Measurements from ENCODE around the gene AMOTL1.
"Not testable (repeated sequence)": the region's sequence is repeated elsewhere in the genome, so short reads cannot be mapped to it uniquely, and the experiment has no call there.

AMOTL1 gene

DNA sequence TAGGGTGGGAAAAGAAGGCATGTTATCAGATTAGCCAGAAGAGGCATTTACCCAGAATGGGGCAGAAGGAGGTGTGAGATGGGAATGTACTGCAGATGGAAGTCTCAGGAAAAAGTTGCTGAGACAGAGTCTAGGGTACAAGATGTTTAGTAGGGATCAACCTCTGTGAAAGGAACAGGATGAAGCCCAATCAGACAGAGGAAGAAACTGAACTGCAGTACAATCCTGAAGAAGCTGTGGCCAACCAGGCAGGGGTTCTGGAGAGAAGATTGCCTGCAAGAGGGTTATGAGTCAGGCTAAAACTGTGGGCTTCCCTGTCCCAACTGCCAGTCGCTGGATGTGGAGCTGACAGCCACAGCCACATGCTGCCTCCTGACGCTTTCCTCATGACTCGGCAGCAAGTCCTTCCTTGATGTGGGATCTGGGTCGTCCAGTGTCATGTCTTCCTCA, 141.2 kb downstream of the AMOTL1 start:
- H3K9ac ChIP-seq (ENCODE audit: low read length), result no peak overlapping the region
- no peak overlapping the region for H3K27ac ChIP-seq (ENCODE audit: low read depth, low read length)
- H3K27me3 ChIP-seq (ENCODE audit: control insufficient read depth, insufficient read depth, low read length), result no peaks in the 10 kb centered on the region
- no peaks in the 10 kb centered on the region for H3K4me1 ChIP-seq (ENCODE audit: control insufficient read depth, insufficient read depth, low read length)
- no peak overlapping the region for H3K4me3 ChIP-seq (ENCODE audit: low read length)
- no peaks in the 10 kb centered on the region for H3K36me3 ChIP-seq (ENCODE audit: control insufficient read depth, insufficient read depth, low read length)

- Histone ChIP-seq H3K27me3 (ENCODE audit: control insufficient read depth, insufficient read depth, low read length) (no peaks in the 10 kb centered on the region), H3K4me1 (ENCODE audit: control insufficient read depth, insufficient read depth, low read length) (no peaks in the 10 kb centered on the region), H3K36me3 (ENCODE audit: control insufficient read depth, insufficient read depth, low read length) (no peaks in the 10 kb centered on the region), H3K4me3 (ENCODE audit: low read length) (no peak overlapping the region), H3K9ac (ENCODE audit: low read length) (no peak overlapping the region), H3K27ac (ENCODE audit: low read depth, low read length) (no peak overlapping the region)
These were observed 142.1 kb downstream of the AMOTL1 start for GRCh38 chr11:94910270-94910669.

- no peaks in the 10 kb centered on the region for H3K4me1 ChIP-seq (ENCODE audit: control insufficient read depth, insufficient read depth, low read length)
- H3K36me3 ChIP-seq (ENCODE audit: control insufficient read depth, insufficient read depth, low read length), result no peaks in the 10 kb centered on the region
- H3K4me3 ChIP-seq (ENCODE audit: low read length), result no peak overlapping the region
- H3K27ac ChIP-seq (ENCODE audit: low read depth, low read length), result no peak overlapping the region
- H3K27me3 ChIP-seq (ENCODE audit: control insufficient read depth, insufficient read depth, low read length), result no peaks in the 10 kb centered on the region
- no peak overlapping the region for H3K9ac ChIP-seq (ENCODE audit: low read length)
These were observed 142.6 kb downstream of the AMOTL1 start for GRCh38 chr11:94910779-94911178.

DNA sequence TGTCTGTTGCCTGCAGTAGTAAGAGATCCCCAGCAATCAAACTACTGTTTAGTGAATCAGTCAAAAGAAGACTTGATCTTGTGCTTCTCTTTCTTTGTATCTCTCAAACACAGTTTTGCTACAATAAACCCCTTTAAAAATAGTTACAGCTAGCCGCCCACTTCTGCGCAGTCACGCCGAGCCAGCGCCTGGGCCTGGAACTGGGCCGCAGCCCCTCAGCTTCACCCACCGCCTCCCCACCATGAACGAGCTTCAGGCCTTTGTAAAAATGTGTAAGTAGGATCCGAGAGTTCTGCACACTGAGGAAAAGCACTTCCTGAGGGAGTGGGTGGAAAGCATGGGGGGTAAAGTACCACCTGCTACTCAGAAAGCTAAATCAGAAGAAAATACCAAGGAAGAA, 144.7 kb downstream of the AMOTL1 start:
- Histone ChIP-seq H3K4me1 (ENCODE audit: control insufficient read depth, insufficient read depth, low read length) (no peaks in the 10 kb centered on the region), H3K36me3 (ENCODE audit: control insufficient read depth, insufficient read depth, low read length) (no peaks in the 10 kb centered on the region), H3K9ac (ENCODE audit: low read length) (no peak overlapping the region), H3K27ac (ENCODE audit: low read depth, low read length) (no peak overlapping the region), H3K27me3 (ENCODE audit: control insufficient read depth, insufficient read depth, low read length) (no peaks in the 10 kb centered on the region), H3K4me3 (ENCODE audit: low read length) (no peak overlapping the region)

GRCh38 chr11:94913718-94914394, 145.7 kb downstream of the AMOTL1 start:
- H3K36me3 ChIP-seq (ENCODE audit: control insufficient read depth, insufficient read depth, low read length); H3K9ac ChIP-seq (ENCODE audit: low read length); H3K27ac ChIP-seq (ENCODE audit: low read depth, low read length); H3K27me3 ChIP-seq (ENCODE audit: control insufficient read depth, insufficient read depth, low read length); H3K4me3 ChIP-seq (ENCODE audit: low read length); H3K4me1 ChIP-seq (ENCODE audit: control insufficient read depth, insufficient read depth, low read length): not testable (repeated sequence)

DNA sequence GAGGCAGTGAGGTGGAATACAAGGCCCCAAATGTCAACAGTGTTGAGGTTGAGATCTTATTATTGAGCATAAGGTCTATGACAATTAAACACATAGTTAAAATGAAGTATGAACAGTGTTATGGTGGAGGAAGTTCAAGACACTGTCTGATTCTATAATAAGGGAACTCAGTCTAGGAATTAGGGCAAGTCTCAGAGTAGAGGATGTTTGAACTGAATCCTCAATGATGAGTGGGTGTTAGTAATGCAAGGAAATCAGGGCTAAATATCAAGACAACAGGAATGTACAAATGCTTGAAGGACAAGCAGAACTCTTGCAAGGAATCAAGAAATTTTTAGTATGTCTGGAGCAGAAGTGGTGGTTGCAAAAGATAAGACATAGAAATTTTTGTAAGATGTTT, 152.2 kb downstream of the AMOTL1 start:
- H3K27me3 ChIP-seq (ENCODE audit: control insufficient read depth, insufficient read depth, low read length), result no peaks in the 10 kb centered on the region
- H3K4me3 ChIP-seq (ENCODE audit: low read length), result no peak overlapping the region
- no peak overlapping the region for H3K27ac ChIP-seq (ENCODE audit: low read depth, low read length)
- H3K4me1 ChIP-seq (ENCODE audit: control insufficient read depth, insufficient read depth, low read length), result no peaks in the 10 kb centered on the region
- no peaks in the 10 kb centered on the region for H3K36me3 ChIP-seq (ENCODE audit: control insufficient read depth, insufficient read depth, low read length)
- H3K9ac ChIP-seq (ENCODE audit: low read length), result no peak overlapping the region

- H3K27ac ChIP-seq (ENCODE audit: low read depth, low read length), result no peak overlapping the region
- no peak overlapping the region for H3K9ac ChIP-seq (ENCODE audit: low read length)
- H3K36me3 ChIP-seq (ENCODE audit: control insufficient read depth, insufficient read depth, low read length), result no peaks in the 10 kb centered on the region
- no peaks in the 10 kb centered on the region for H3K27me3 ChIP-seq (ENCODE audit: control insufficient read depth, insufficient read depth, low read length)
- H3K4me1 ChIP-seq (ENCODE audit: control insufficient read depth, insufficient read depth, low read length), result peaks cover 10% of the 10 kb centered on the region
- H3K4me3 ChIP-seq (ENCODE audit: low read length), result no peak overlapping the region
These were observed 154.3 kb downstream of the AMOTL1 start for GRCh38 chr11:94922321-94923003.

GRCh38 chr11:94923004-94923334, 154.8 kb downstream of the AMOTL1 start:
- H3K9ac ChIP-seq (ENCODE audit: low read length), result no peak overlapping the region
- H3K27me3 ChIP-seq (ENCODE audit: control insufficient read depth, insufficient read depth, low read length), result no peaks in the 10 kb centered on the region
- H3K4me3 ChIP-seq (ENCODE audit: low read length), result no peak overlapping the region
- H3K36me3 ChIP-seq (ENCODE audit: control insufficient read depth, insufficient read depth, low read length), result no peaks in the 10 kb centered on the region
- peaks cover 15% of the 10 kb centered on the region for H3K4me1 ChIP-seq (ENCODE audit: control insufficient read depth, insufficient read depth, low read length)
- H3K27ac ChIP-seq (ENCODE audit: low read depth, low read length), result no peak overlapping the region

DNA sequence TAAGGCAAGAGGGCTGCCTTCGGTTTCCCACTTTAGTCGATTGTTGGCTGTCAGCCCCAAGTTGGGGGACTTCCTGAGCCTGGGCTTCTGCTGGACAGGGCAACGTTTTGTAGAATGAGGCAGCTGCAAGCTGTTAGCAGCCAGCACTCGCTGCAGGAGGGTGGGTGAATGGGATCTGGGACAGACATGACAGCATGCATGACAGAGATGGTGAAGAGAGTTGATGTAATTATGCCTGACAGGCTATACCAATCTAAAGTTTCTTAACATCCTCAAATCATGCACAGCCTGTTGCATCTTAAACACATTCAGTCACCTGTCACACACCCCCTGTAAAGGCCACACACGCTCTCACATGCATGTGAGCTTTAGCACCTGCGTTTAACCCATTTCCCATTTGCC, 156.0 kb downstream of the AMOTL1 start:
- Histone ChIP-seq H3K36me3 (ENCODE audit: control insufficient read depth, insufficient read depth, low read length) (no peaks in the 10 kb centered on the region), H3K4me1 (ENCODE audit: control insufficient read depth, insufficient read depth, low read length) (peaks cover 15% of the 10 kb centered on the region), H3K27ac (ENCODE audit: low read depth, low read length) (no peak overlapping the region)

DNA sequence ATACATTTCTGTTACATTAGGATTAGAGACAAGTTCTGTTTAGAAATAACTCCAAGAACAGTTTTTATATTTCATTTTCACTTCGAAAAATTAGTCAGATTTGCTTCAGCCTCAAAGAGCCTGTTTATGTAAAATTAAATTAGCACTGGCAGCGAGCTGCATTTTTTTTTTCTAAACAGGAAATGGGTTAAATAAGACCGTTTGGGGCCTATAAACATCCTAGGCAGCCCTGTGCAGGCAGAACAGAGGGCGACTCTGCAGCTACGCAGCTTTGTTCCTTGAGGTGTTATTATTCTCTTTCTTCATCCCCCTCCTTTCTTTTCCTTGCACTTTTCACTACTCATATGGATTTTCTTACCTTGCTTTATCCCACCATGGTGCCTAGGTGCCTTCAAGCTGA, 156.5 kb downstream of the AMOTL1 start:
- Histone ChIP-seq H3K27me3 (ENCODE audit: control insufficient read depth, insufficient read depth, low read length) (no peaks in the 10 kb centered on the region), H3K27ac (ENCODE audit: low read depth, low read length) (no peak overlapping the region), H3K36me3 (ENCODE audit: control insufficient read depth, insufficient read depth, low read length) (no peaks in the 10 kb centered on the region), H3K4me3 (ENCODE audit: low read length) (no peak overlapping the region), H3K4me1 (ENCODE audit: control insufficient read depth, insufficient read depth, low read length) (peaks cover 15% of the 10 kb centered on the region), H3K9ac (ENCODE audit: low read length) (no peak overlapping the region)

More for the DNA sequence above, 156.0 kb downstream of the AMOTL1 start:
- Histone ChIP-seq H3K4me3 (ENCODE audit: low read length) (no peak overlapping the region), H3K9ac (ENCODE audit: low read length) (no peak overlapping the region), H3K27me3 (ENCODE audit: control insufficient read depth, insufficient read depth, low read length) (no peaks in the 10 kb centered on the region)

DNA sequence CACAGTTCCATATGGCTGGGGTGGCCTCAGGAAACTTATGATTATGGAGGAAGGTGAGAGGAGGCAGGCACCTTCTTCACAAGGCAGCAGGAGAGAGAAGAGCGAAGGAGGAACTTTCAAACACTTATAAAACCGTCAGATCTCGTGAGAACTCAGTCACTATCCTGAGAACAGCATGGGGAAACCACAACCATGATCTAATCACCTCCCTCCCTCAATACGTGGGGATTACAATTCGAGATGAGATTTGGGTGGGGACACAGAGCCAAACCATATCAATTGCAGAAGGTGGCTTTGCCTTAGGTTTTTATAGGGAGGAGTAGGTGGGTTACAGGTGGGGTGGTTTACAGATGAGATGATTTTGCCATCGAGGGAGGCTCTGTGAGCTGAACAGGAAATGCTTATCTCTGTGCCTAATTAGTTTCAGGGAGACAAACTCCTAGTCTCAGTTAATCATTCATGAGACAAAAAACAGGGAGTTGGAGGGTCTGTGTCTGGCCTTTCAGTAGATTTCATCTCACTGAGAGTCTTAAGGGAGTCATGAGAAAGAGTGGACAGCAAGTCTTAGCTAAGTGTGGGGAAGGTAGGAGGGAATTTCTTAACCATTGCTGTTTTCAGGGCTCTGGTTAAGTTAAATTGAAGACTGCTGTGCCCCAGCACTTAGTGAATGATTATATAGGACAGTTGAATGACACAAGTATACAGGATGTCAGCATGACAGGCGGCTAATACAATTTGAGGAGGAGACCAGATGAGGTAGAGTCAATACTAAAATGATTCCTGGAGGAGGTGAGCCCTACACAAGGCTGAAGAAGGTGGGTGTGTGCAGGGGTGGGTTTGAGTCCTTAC, 157.5 kb downstream of the AMOTL1 start:
- H3K4me1 ChIP-seq (ENCODE audit: control insufficient read depth, insufficient read depth, low read length), result peaks cover 15% of the 10 kb centered on the region
- H3K9ac ChIP-seq (ENCODE audit: low read length), result no peak overlapping the region
- no peak overlapping the region for H3K4me3 ChIP-seq (ENCODE audit: low read length)
- no peaks in the 10 kb centered on the region for H3K27me3 ChIP-seq (ENCODE audit: control insufficient read depth, insufficient read depth, low read length)
- H3K36me3 ChIP-seq (ENCODE audit: control insufficient read depth, insufficient read depth, low read length), result no peaks in the 10 kb centered on the region
- no peak overlapping the region for H3K27ac ChIP-seq (ENCODE audit: low read depth, low read length)

DNA sequence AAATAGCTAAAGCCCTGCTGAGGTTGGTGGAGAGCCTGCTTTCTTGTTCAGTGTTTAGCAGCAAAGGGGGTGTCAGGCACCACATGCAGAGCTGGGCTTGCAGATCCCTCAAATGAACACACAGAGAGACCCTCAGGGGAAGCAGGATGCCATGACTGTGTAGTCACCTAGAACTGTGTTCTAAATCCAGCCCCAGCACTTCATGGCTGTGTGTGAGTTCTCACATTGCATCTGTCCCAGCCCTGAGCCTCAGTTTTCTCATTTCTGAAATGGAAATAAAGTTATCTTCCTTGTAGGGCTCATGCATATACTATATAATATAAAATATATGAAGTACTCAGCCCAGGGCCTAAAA, 158.1 kb downstream of the AMOTL1 start:
- Histone ChIP-seq H3K4me3 (ENCODE audit: low read length) (no peak overlapping the region), H3K36me3 (ENCODE audit: control insufficient read depth, insufficient read depth, low read length) (no peaks in the 10 kb centered on the region), H3K27ac (ENCODE audit: low read depth, low read length) (no peak overlapping the region), H3K9ac (ENCODE audit: low read length) (no peak overlapping the region), H3K4me1 (ENCODE audit: control insufficient read depth, insufficient read depth, low read length) (peaks cover 15% of the 10 kb centered on the region), H3K27me3 (ENCODE audit: control insufficient read depth, insufficient read depth, low read length) (no peaks in the 10 kb centered on the region)

Data from rectal smooth muscle tissue (tissue), 1 donor.